ENCODE results near the gene PLET1. TPM values are rescaled to one million over a fixed set of nuclear protein-coding genes. Genes with fewer than 3 reads are reported as not detected.

The PLET1 gene
- total RNA-seq, 1 donor from 2014 or later = not detected

- peak overlapping the region; percentile 97 for H3K27ac Mint-ChIP-seq (ENCODE audit: unreplicated experiment)
- no peak for DNase-seq (ENCODE audit: low spot score)
Observed at GRCh38 chr11:112292188-112292587, 31.5 kb upstream of the PLET1 start.

DNA sequence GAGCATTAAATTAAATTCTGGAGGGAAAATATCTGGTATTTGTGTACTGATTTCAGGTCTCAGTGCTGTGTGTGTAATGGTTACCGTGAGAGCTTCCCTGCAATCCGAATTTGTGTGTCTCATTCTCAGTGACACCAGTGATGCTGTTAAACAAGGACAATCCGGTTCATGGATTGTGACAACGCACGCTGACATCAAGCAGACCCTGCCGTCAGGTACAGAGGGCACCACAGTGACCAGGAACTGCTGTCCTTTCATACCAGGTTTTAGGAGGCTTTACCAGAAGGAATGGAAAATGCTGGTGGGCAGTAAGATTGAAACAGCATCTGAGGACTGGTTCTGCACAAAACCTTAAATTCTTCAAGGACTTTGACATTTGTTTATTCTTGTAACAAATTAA, 30.5 kb upstream of the PLET1 start:
- Mint-ChIP-seq H3K27me3 (ENCODE audit: low read depth) (no peaks in the 10 kb centered on the region), H3K4me3 (ENCODE audit: unreplicated experiment) (peak overlapping the region; percentile 72), H3K4me1 (ENCODE audit: low read depth) (peaks cover 64% of the 10 kb centered on the region), H3K27ac (ENCODE audit: unreplicated experiment) (peak overlapping the region; percentile 97), H3K9me3 (ENCODE audit: low read depth) (peaks cover 4% of the 10 kb centered on the region), H3K36me3 (ENCODE audit: low read depth) (no peaks in the 10 kb centered on the region)
- no peak for DNase-seq (ENCODE audit: low spot score)
- no peak for TF ChIP-seq CTCF (IDR thresholded peaks at IDR 0.05)

More at GRCh38 chr11:112292188-112292587, 31.5 kb upstream of the PLET1 start:
- TF ChIP-seq CTCF (IDR thresholded peaks at IDR 0.05) = no peak
- Mint-ChIP-seq H3K9me3 (ENCODE audit: low read depth) (peaks cover 4% of the 10 kb centered on the region), H3K4me3 (ENCODE audit: unreplicated experiment) (peak overlapping the region; percentile 17), H3K4me1 (ENCODE audit: low read depth) (peaks cover 68% of the 10 kb centered on the region), H3K27me3 (ENCODE audit: low read depth) (no peaks in the 10 kb centered on the region), H3K36me3 (ENCODE audit: low read depth) (peaks cover 2% of the 10 kb centered on the region)

- TF ChIP-seq CTCF (IDR thresholded peaks at IDR 0.05) = no peak
- Mint-ChIP-seq H3K27me3 (ENCODE audit: low read depth) (no peaks in the 10 kb centered on the region), H3K9me3 (ENCODE audit: low read depth) (peaks cover 4% of the 10 kb centered on the region), H3K27ac (ENCODE audit: unreplicated experiment) (peak overlapping the region; percentile 45), H3K36me3 (ENCODE audit: low read depth) (no peaks in the 10 kb centered on the region), H3K4me1 (ENCODE audit: low read depth) (peaks cover 59% of the 10 kb centered on the region), H3K4me3 (ENCODE audit: unreplicated experiment) (peak overlapping the region; percentile 72)
- DNase-seq (ENCODE audit: low spot score) = no peak
Observed at GRCh38 chr11:112290493-112290850, 29.8 kb upstream of the PLET1 start.

DNA sequence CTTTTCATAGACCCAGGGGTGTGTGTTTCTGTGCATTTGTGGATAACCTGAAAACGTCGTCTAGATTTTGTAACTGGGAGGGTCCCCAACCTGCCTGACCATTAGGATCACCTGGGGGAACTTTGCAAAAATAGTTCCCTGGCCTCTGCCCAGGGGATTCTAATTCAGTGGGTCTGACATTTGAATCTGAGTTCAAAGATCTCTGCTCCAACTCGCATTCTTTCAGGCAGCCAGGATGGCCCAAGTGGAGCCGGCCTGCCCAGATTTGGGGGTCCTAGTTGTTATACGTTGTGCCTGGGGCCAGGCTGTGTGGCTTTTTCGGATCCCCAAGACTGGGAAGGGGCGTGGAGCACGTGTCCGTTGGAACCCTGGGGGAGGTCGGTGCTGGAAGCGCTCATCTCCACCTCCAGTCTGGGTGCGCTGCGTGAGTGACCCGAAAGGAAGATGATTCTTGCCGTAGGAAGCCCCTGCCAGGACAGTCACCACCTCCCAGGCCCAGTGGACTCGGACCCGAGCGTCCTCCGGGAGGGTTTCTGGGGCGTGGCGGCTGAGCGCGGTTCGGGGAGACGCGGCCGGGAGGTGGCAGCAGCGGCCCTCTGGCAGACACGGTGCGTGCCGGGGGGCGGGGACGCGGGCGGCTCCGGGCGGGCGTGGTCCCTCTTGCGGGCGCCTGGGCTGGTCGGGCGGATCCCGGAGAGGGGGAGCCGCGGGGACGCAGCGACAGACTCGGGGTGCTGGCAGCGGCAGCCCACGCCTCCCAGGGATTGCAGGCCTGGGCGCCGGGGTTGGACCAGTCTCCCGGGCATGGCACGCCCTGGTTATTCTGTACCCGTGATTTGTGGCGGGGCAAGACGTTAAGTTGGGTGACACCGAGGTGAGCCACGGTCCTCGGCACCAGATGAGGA, 29.2 kb upstream of the PLET1 start:
- TF ChIP-seq CTCF (IDR thresholded peaks at IDR 0.05) = peak; percentile 99
- Mint-ChIP-seq H3K36me3 (ENCODE audit: low read depth) (no peaks in the 10 kb centered on the region), H3K4me1 (ENCODE audit: low read depth) (peaks cover 53% of the 10 kb centered on the region), H3K4me3 (ENCODE audit: unreplicated experiment) (peak overlapping the region; percentile 74), H3K9me3 (ENCODE audit: low read depth) (peaks cover 4% of the 10 kb centered on the region), H3K27me3 (ENCODE audit: low read depth) (no peaks in the 10 kb centered on the region), H3K27ac (ENCODE audit: unreplicated experiment) (peak overlapping the region; percentile 45)
- DNase-seq (ENCODE audit: low spot score) = peak; percentile 95

GRCh38 chr11:112288021-112288420, 27.4 kb upstream of the PLET1 start:
- no peak for TF ChIP-seq CTCF (IDR thresholded peaks at IDR 0.05)
- no peak overlapping the region for H3K4me3 Mint-ChIP-seq (ENCODE audit: unreplicated experiment)
- no peaks in the 10 kb centered on the region for H3K27me3 Mint-ChIP-seq (ENCODE audit: low read depth)
- peaks cover 4% of the 10 kb centered on the region for H3K9me3 Mint-ChIP-seq (ENCODE audit: low read depth)
- H3K27ac Mint-ChIP-seq (ENCODE audit: unreplicated experiment) = no peak overlapping the region
- H3K36me3 Mint-ChIP-seq (ENCODE audit: low read depth) = no peaks in the 10 kb centered on the region
- DNase-seq (ENCODE audit: low spot score) = no peak
- H3K4me1 Mint-ChIP-seq (ENCODE audit: low read depth) = peaks cover 36% of the 10 kb centered on the region

Data from chondrocyte (in vitro differentiated cells).